OCI-LY3 (cell line): ENCODE measurements around the gene KRT27.

Experiments used
- H2AFZ ChIP-seq: fragments of 200-600, 300-600 bp; shearing (Covaris generic); 2 replicates; pipeline ENCODE4 v1.6.0; 2014; ENCODE audit warnings: antibody characterized with exemption, low read depth, low read length
- H3K27ac ChIP-seq: fragments of 200-600, 300-600 bp; sonication (generic); 2 replicates; pipeline ENCODE4 v1.5.1; 2014; ENCODE audit warnings: mild to moderate bottlenecking, low read length, moderate library complexity, mixed read lengths
- H3K27me3 ChIP-seq: fragments of 200-600, 300-600 bp; sonication (generic); 2 replicates; pipeline ENCODE4 v1.6.1; 2014; ENCODE audit warnings: low read depth, low read length, mixed read lengths
- H3K36me3 ChIP-seq: fragments of 200-600, 300-600 bp; sonication (generic); replicated peaks from 2 replicates; pipeline ENCODE3; 2014; ENCODE audit warnings: low read depth, low read length, mixed read lengths
- H3K4me1 ChIP-seq: fragments of 300-600, 200-600 bp; sonication (generic); 2 replicates; pipeline ENCODE4 v1.6.1; 2014; ENCODE audit warnings: low read length, mixed read lengths
- H3K4me2 ChIP-seq: fragments of 200-600, 300-600 bp; sonication (generic); 2 replicates; pipeline ENCODE4 v1.6.1; 2014; ENCODE audit warnings: low read length, mixed read lengths
- H3K4me3 ChIP-seq: fragments of 300-600, 200-600 bp; sonication (generic); 2 replicates; pipeline ENCODE4 v1.5.1; 2014; ENCODE audit warnings: antibody characterized with exemption, mild to moderate bottlenecking, low read length, moderate library complexity
- H3K79me2 ChIP-seq: fragments of 300-600, 200-600 bp; shearing (Covaris generic); 2 replicates; pipeline ENCODE4 v1.6.1; 2014; ENCODE audit warnings: mild to moderate bottlenecking, low read length, mixed read lengths
- H3K9ac ChIP-seq: fragments of 300-600, 200-600 bp; shearing (Covaris generic); 2 replicates; pipeline ENCODE4 v1.6.0; 2014; ENCODE audit warnings: mild to moderate bottlenecking, low read length, moderate library complexity
- H3K9me3 ChIP-seq: fragments of 200-600, 300-600 bp; shearing (Covaris generic); 2 replicates; pipeline ENCODE4 v1.6.1; 2014; ENCODE audit warnings: low read length, mixed read lengths; ENCODE audit not compliant: insufficient read depth
- H4K20me1 ChIP-seq: fragments of 200-600, 300-600 bp; sonication (generic); 2 replicates; pipeline ENCODE4 v1.6.1; 2016; ENCODE audit warnings: low read length, mixed read lengths; ENCODE audit not compliant: insufficient read depth
- CTCF ChIP-seq: fragments of 200-600, 300-600 bp; sonication (generic); IDR thresholded peaks from 2 replicates; pipeline ENCODE4 v1.5.1; 2014; ENCODE audit warnings: antibody characterized with exemption, low read length, low read depth
- EZH2phosphoT487 ChIP-seq: fragments of 200-600 bp; shearing (Covaris generic); IDR thresholded peaks from 2 replicates; pipeline ENCODE4 v1.6.1; 2018; ENCODE audit warnings: antibody characterized with exemption, mixed run types, low read depth

KRT27 gene

DNA sequence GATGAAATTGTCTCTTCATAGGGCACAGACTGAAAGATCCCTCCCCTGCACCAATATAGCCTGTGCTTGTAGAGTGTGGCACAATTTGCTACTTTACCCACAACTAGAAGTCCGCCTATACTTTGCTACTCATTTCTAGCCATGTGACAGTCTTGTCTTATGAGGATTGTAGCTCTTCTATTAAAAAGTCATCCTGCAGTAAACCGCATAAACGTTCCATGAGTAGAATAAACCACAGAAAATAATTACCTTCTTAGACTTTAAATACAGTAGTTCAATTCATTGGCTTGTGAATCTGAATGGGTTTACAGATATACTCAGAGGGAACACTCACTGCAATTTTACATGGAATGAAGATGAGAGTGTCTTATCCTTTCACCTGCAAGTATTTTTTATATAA, 4.4 kb downstream of the KRT27 start:
- no peaks in the 10 kb centered on the region for H3K36me3 ChIP-seq
- TF ChIP-seq EZH2phosphoT487 (no peak), CTCF (no peak)
- H4K20me1 ChIP-seq, result no peaks in the 10 kb centered on the region
- no peaks in the 10 kb centered on the region for H3K79me2 ChIP-seq
- H3K27ac ChIP-seq, result no peak overlapping the region
- no peaks in the 10 kb centered on the region for H3K27me3 ChIP-seq
- H3K4me3 ChIP-seq, result no peak overlapping the region
- no peak overlapping the region for H3K9ac ChIP-seq
- no peak overlapping the region for H3K4me2 ChIP-seq
- H3K4me1 ChIP-seq, result no peaks in the 10 kb centered on the region
- H2AFZ ChIP-seq, result no peak overlapping the region
- H3K9me3 ChIP-seq, result no peaks in the 10 kb centered on the region

DNA sequence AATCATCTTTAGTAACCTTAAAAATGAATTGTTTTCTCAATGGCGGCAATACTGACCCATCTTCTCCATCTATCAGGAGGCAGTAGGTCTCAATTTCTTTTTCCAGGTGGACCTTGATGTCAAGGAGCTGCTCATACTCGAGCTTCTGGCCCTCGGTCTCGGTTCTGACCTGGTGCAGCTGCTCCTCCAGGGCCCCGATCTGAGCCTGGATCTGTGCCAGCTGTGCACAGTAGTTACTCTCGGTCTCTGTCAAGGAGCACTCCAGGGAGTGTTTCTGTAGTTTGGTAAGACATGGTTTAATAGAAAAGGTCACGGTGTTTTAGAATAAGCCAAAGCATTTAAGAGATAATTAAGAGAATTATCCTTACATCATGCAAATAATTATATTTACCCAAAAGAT, 4.9 kb downstream of the KRT27 start:
- Histone ChIP-seq H3K79me2 (no peaks in the 10 kb centered on the region), H3K4me3 (no peak overlapping the region), H3K36me3 (no peaks in the 10 kb centered on the region), H3K9me3 (no peaks in the 10 kb centered on the region), H3K4me2 (no peak overlapping the region), H3K9ac (no peak overlapping the region), H3K27me3 (no peaks in the 10 kb centered on the region), H3K27ac (no peak overlapping the region), H4K20me1 (no peaks in the 10 kb centered on the region), H3K4me1 (no peaks in the 10 kb centered on the region), H2AFZ (no peak overlapping the region)
- TF ChIP-seq EZH2phosphoT487 (no peak), CTCF (no peak)

GRCh38 chr17:40775945-40776344, 6.4 kb downstream of the KRT27 start:
- no peak overlapping the region for H2AFZ ChIP-seq
- no peak overlapping the region for H3K4me2 ChIP-seq
- no peaks in the 10 kb centered on the region for H3K36me3 ChIP-seq
- H3K27ac ChIP-seq, result no peak overlapping the region
- H3K9ac ChIP-seq, result no peak overlapping the region
- no peaks in the 10 kb centered on the region for H3K79me2 ChIP-seq
- H3K27me3 ChIP-seq, result no peaks in the 10 kb centered on the region; the same call in 1 of the 2 replicates
- TF ChIP-seq CTCF (no peak), EZH2phosphoT487 (no peak)
- no peak overlapping the region for H3K4me3 ChIP-seq
- H3K9me3 ChIP-seq, result no peaks in the 10 kb centered on the region
- H4K20me1 ChIP-seq, result no peaks in the 10 kb centered on the region
- H3K4me1 ChIP-seq, result no peaks in the 10 kb centered on the region

GRCh38 chr17:40772101-40772500, 10.2 kb downstream of the KRT27 start, which contains the start of gene KRT26:
KRT26 (minus strand) TSS chr17:40772201; CDS start chr17:40772113, 88 bp downstream.
- H3K79me2 ChIP-seq, result no peaks in the 10 kb centered on the region
- H3K4me2 ChIP-seq, result no peak within 1 kb of the TSS
- no peaks in the 10 kb centered on the region; the same call in 1 of the 2 replicates for H3K27me3 ChIP-seq
- no peak within 1 kb of the TSS for H3K27ac ChIP-seq
- no peak within 1 kb of the TSS for H3K4me3 ChIP-seq
- no peaks in the 10 kb centered on the region for H3K36me3 ChIP-seq
- no peaks in the 10 kb centered on the region for H3K4me1 ChIP-seq
- H3K9ac ChIP-seq, result no peak within 1 kb of the TSS
- H3K9me3 ChIP-seq, result no peaks in the 10 kb centered on the region
- no peaks in the 10 kb centered on the region for H4K20me1 ChIP-seq
- no peak within 1 kb of the TSS for H2AFZ ChIP-seq
- no peak for TF ChIP-seq EZH2phosphoT487
- no peak for TF ChIP-seq CTCF
